ENCODE results near the gene ARHGAP15.

ARHGAP15 gene

GRCh38 chr2:143460382-143460781, 331.2 kb downstream of the ARHGAP15 start:
- DNase-seq (ENCODE audit: extremely low spot score): no peak
- TF ChIP-seq L3MBTL2 (conservative IDR thresholded peaks at IDR 0.05): no peak
- no peak for TF ChIP-seq BHLHE40 (IDR thresholded peaks at IDR 0.05; ENCODE audit: borderline replicate concordance)
- TF ChIP-seq FOXK2 (IDR thresholded peaks at IDR 0.05): no peak
- TF ChIP-seq SP1 (IDR thresholded peaks at IDR 0.05): no peak
- TF ChIP-seq TARDBP (IDR thresholded peaks at IDR 0.05): no peak
- TF ChIP-seq ZNF384 (IDR thresholded peaks at IDR 0.05): no peak
- no peak for TF ChIP-seq ELF4 (IDR thresholded peaks at IDR 0.05)
- TF ChIP-seq SUZ12 (IDR thresholded peaks at IDR 0.05): no peak
- no peak for TF ChIP-seq HDGF (IDR thresholded peaks at IDR 0.05; ENCODE audit: borderline replicate concordance)
- TF ChIP-seq PKNOX1 (IDR thresholded peaks at IDR 0.05): no peak
- TF ChIP-seq FOXM1 (IDR thresholded peaks at IDR 0.05; ENCODE audit: borderline replicate concordance): no peak
- TF ChIP-seq NFRKB (IDR thresholded peaks at IDR 0.05): no peak
- POLR2A ChIA-PET: no interaction called here
- CTCF ChIA-PET: no interaction called here

DNA sequence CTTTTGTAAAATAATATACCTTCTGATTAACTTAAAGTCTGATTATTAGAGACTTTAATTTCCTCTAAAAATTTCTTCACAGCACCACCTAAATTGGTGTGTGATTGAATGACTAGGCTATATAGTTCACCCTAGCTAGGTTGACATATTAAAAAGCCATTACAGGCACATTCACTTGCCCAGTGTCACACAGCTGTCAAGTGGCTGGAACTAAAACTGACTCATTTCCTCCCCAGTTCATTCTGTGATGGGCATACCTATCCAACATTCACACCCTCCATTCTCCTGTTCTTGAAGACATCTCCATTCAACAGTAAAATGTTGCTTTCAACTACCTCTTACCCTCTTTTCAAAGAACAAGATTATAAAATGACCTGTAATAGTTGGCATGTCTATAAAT, 334.5 kb downstream of the ARHGAP15 start:
- CTCF ChIA-PET: no interaction called here
- TF ChIP-seq SUZ12 (IDR thresholded peaks at IDR 0.05) (no peak), PKNOX1 (IDR thresholded peaks at IDR 0.05) (no peak), BHLHE40 (IDR thresholded peaks at IDR 0.05; ENCODE audit: borderline replicate concordance) (no peak), ELF4 (IDR thresholded peaks at IDR 0.05) (no peak), TARDBP (IDR thresholded peaks at IDR 0.05) (no peak), L3MBTL2 (conservative IDR thresholded peaks at IDR 0.05) (no peak), LEF1 (IDR thresholded peaks at IDR 0.05; ENCODE audit: borderline replicate concordance) (no peak), ZNF384 (IDR thresholded peaks at IDR 0.05) (no peak)
- DNase-seq (ENCODE audit: extremely low spot score): no peak
- POLR2A ChIA-PET: no interaction called here

GRCh38 chr2:143466391-143466790, 337.2 kb downstream of the ARHGAP15 start:
- TF ChIP-seq FOXA1 (IDR thresholded peaks at IDR 0.05) (no peak), NFRKB (IDR thresholded peaks at IDR 0.05) (no peak), BHLHE40 (IDR thresholded peaks at IDR 0.05; ENCODE audit: borderline replicate concordance) (no peak), LEF1 (IDR thresholded peaks at IDR 0.05; ENCODE audit: borderline replicate concordance) (no peak), CTBP1 (IDR thresholded peaks at IDR 0.05; ENCODE audit: borderline replicate concordance) (no peak), SP1 (IDR thresholded peaks at IDR 0.05) (no peak), SUZ12 (IDR thresholded peaks at IDR 0.05) (no peak), ARNT (IDR thresholded peaks at IDR 0.05) (no peak), FOXK2 (IDR thresholded peaks at IDR 0.05) (no peak), HDGF (IDR thresholded peaks at IDR 0.05; ENCODE audit: borderline replicate concordance) (no peak), PKNOX1 (IDR thresholded peaks at IDR 0.05) (no peak), ELF4 (IDR thresholded peaks at IDR 0.05) (no peak), TARDBP (IDR thresholded peaks at IDR 0.05) (no peak), L3MBTL2 (conservative IDR thresholded peaks at IDR 0.05) (no peak), FOXM1 (IDR thresholded peaks at IDR 0.05; ENCODE audit: borderline replicate concordance) (no peak), ZNF384 (IDR thresholded peaks at IDR 0.05) (no peak)
- CTCF ChIA-PET: no interaction called here
- POLR2A ChIA-PET: no interaction called here
- no peak for DNase-seq (ENCODE audit: extremely low spot score)

GRCh38 chr2:143467011-143467410, 337.8 kb downstream of the ARHGAP15 start:
- CTCF ChIA-PET: no interaction called here
- POLR2A ChIA-PET: no interaction called here
- TF ChIP-seq BHLHE40 (IDR thresholded peaks at IDR 0.05; ENCODE audit: borderline replicate concordance) (no peak), FOXK2 (IDR thresholded peaks at IDR 0.05) (no peak), L3MBTL2 (conservative IDR thresholded peaks at IDR 0.05) (no peak)
- DNase-seq (ENCODE audit: extremely low spot score): no peak

GRCh38 chr2:143468341-143468888, 339.2 kb downstream of the ARHGAP15 start:
- CTCF ChIA-PET: no interaction called here
- no peak for DNase-seq (ENCODE audit: extremely low spot score)
- TF ChIP-seq HDGF (IDR thresholded peaks at IDR 0.05; ENCODE audit: borderline replicate concordance) (no peak), L3MBTL2 (conservative IDR thresholded peaks at IDR 0.05) (no peak), FOXK2 (IDR thresholded peaks at IDR 0.05) (no peak), FOXA1 (IDR thresholded peaks at IDR 0.05) (no peak), SP1 (IDR thresholded peaks at IDR 0.05) (no peak), FOXM1 (IDR thresholded peaks at IDR 0.05; ENCODE audit: borderline replicate concordance) (no peak), ZNF384 (IDR thresholded peaks at IDR 0.05) (no peak), ARNT (IDR thresholded peaks at IDR 0.05) (no peak), BHLHE40 (IDR thresholded peaks at IDR 0.05; ENCODE audit: borderline replicate concordance) (no peak), NFRKB (IDR thresholded peaks at IDR 0.05) (no peak), TARDBP (IDR thresholded peaks at IDR 0.05) (no peak), SUZ12 (IDR thresholded peaks at IDR 0.05) (no peak), PKNOX1 (IDR thresholded peaks at IDR 0.05) (no peak), CTBP1 (IDR thresholded peaks at IDR 0.05; ENCODE audit: borderline replicate concordance) (no peak), LEF1 (IDR thresholded peaks at IDR 0.05; ENCODE audit: borderline replicate concordance) (no peak)
- POLR2A ChIA-PET: no interaction called here

- POLR2A ChIA-PET: no interaction called here
- CTCF ChIA-PET: no interaction called here
- TF ChIP-seq ARNT (IDR thresholded peaks at IDR 0.05): no peak
- TF ChIP-seq SP1 (IDR thresholded peaks at IDR 0.05): no peak
- TF ChIP-seq BHLHE40 (IDR thresholded peaks at IDR 0.05; ENCODE audit: borderline replicate concordance): no peak
- no peak for TF ChIP-seq FOXK2 (IDR thresholded peaks at IDR 0.05)
- TF ChIP-seq HDGF (IDR thresholded peaks at IDR 0.05; ENCODE audit: borderline replicate concordance): no peak
- TF ChIP-seq ZNF384 (IDR thresholded peaks at IDR 0.05): no peak
- no peak for TF ChIP-seq PKNOX1 (IDR thresholded peaks at IDR 0.05)
- no peak for TF ChIP-seq SUZ12 (IDR thresholded peaks at IDR 0.05)
- TF ChIP-seq NFRKB (IDR thresholded peaks at IDR 0.05): no peak
- TF ChIP-seq CTBP1 (IDR thresholded peaks at IDR 0.05; ENCODE audit: borderline replicate concordance): no peak
- no peak for TF ChIP-seq L3MBTL2 (conservative IDR thresholded peaks at IDR 0.05)
- no peak for TF ChIP-seq LEF1 (IDR thresholded peaks at IDR 0.05; ENCODE audit: borderline replicate concordance)
- no peak for TF ChIP-seq TARDBP (IDR thresholded peaks at IDR 0.05)
- no peak for TF ChIP-seq FOXM1 (IDR thresholded peaks at IDR 0.05; ENCODE audit: borderline replicate concordance)
- TF ChIP-seq FOXA1 (IDR thresholded peaks at IDR 0.05): no peak
- no peak for TF ChIP-seq ELF4 (IDR thresholded peaks at IDR 0.05)
- no peak for DNase-seq (ENCODE audit: extremely low spot score)
Observed at GRCh38 chr2:143469323-143469722, 340.1 kb downstream of the ARHGAP15 start.

Data from HEK293T (cell line).